Measurements from ENCODE around the gene SEMA5B. TPM values are rescaled to one million over a fixed set of nuclear protein-coding genes. Genes with fewer than 3 reads are reported as not detected.

SEMA5B gene
- total RNA-seq, 1 experiment from 2014 or later: 22.4 TPM

DNA sequence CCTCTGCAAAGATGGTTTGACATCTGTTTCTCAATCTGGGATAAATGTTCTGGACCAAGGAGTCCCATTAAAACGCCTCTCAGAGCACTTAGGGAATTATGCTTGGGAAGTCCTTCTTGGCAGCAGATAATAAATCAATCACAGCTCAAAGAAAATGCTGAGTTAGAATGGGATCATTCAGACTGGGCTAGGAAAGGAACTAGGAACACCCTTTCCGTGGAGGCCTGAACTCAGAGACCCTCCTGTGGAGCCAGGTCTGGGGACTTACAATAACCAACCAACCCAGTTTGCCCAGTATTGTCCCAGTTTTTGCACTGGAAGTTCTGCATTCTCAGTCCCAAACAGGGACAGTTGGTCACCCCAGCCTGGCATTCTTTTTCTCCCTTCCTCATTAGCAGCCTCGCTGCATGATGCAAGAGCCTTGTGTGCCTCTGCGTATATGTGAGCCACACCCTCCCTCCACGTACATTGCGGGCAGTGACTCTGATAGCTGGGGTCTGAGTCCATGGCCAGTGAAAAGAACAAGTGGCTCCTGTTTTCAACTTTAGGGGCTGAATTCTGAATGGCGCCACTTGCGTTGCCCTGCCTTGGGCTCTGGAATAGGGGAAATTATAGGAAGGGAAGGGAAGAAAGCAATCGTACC, 88.7 kb downstream of the SEMA5B start:
- no peak for DNase-seq
- Histone ChIP-seq H3K27me3 (ENCODE audit: control insufficient read depth, insufficient read depth, low read length) (no peaks in the 10 kb centered on the region), H3K4me3 (ENCODE audit: insufficient read depth, low read depth, low read length) (no peak overlapping the region), H3K36me3 (replicated peaks; ENCODE audit: control insufficient read depth, insufficient read depth, low read length) (no peaks in the 10 kb centered on the region)

DNA sequence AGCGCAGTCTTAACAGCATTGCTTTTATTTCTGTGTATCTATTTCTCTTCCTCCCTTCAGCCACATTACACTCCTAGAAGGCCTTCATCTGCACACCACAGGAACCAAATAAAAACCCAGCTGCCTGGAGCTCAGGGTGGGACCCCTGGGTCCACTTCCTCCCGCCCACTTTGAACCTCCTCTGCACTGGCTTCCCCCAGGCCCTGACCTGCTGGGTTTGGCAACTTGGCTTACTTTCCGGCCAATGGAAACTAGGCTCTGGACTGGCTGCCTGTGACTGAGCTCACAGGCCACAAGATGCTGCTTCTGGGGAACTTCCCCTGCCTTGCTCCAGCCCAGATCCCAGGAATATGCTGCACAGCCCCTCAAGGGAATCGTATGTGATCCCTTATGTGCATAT, 89.8 kb downstream of the SEMA5B start:
- Histone ChIP-seq H3K36me3 (replicated peaks; ENCODE audit: control insufficient read depth, insufficient read depth, low read length) (no peaks in the 10 kb centered on the region), H3K4me3 (ENCODE audit: insufficient read depth, low read depth, low read length) (no peak overlapping the region), H3K27me3 (ENCODE audit: control insufficient read depth, insufficient read depth, low read length) (no peaks in the 10 kb centered on the region)
- DNase-seq: no peak

DNA sequence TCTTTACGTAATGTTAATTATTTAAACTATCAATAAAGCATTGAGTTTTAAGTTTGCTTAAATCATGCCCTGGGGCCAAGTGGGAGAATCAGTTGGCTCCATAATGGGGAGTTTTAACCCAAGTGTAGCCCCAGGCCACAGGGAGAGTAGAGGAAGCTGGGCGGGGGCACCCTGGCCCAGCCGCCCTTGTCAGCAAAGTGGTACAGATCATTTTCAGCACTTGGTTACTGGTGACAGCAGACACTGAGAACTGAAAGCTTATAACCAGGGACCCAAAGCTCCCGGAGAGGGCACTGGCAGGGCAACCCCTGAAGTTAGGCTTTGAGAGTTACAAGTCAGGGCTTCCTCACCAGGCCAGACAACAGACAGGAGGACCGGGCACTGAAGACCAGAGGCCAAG, 90.6 kb downstream of the SEMA5B start:
- H3K4me3 ChIP-seq (ENCODE audit: insufficient read depth, low read depth, low read length): no peak overlapping the region
- no peaks in the 10 kb centered on the region for H3K36me3 ChIP-seq (replicated peaks; ENCODE audit: control insufficient read depth, insufficient read depth, low read length)
- no peaks in the 10 kb centered on the region for H3K27me3 ChIP-seq (ENCODE audit: control insufficient read depth, insufficient read depth, low read length)
- no peak for DNase-seq

DNA sequence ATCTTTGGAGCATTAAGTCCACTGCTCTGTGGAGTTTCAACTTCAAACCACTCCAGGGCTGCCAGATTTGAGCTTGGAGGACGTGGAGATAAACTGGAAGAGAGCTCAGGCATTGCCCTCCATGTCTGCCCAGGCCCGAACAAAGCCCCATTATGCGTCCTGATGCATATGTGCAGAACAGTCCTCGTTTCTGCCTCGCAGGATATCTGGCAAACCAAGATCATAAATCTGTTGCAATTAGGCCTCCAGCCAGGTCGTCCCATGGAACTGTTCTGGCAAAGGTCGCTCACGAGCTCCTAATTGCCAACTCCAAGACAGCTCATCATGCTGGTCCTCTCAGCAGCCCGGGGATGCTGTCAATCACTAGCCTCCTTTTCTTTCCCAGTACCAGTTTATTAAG, 91.2 kb downstream of the SEMA5B start:
- H3K27me3 ChIP-seq (ENCODE audit: control insufficient read depth, insufficient read depth, low read length): no peaks in the 10 kb centered on the region
- no peaks in the 10 kb centered on the region for H3K36me3 ChIP-seq (replicated peaks; ENCODE audit: control insufficient read depth, insufficient read depth, low read length)
- H3K4me3 ChIP-seq (ENCODE audit: insufficient read depth, low read depth, low read length): no peak overlapping the region
- DNase-seq: no peak

DNA sequence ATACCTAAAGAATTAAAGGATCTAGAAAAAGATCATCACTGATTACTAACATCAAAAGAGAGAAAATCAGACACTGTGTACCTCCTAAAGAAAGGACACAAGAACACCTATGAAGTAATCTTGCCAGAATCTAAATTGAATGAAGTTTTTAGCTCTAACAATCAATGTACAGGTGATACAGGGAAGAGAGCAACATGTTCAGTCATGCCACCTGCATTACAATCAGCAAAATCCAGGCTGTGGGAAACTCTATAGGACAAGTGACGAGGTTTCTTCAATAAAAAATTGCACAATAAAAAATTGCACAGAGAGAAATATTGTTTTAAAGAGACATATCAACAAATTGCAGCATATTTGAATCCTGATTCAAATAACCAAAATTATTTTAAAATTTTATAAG, 93.3 kb downstream of the SEMA5B start:
- no peaks in the 10 kb centered on the region for H3K36me3 ChIP-seq (replicated peaks; ENCODE audit: control insufficient read depth, insufficient read depth, low read length)
- no peaks in the 10 kb centered on the region for H3K27me3 ChIP-seq (ENCODE audit: control insufficient read depth, insufficient read depth, low read length)
- DNase-seq: no peak
- no peak overlapping the region for H3K4me3 ChIP-seq (ENCODE audit: insufficient read depth, low read depth, low read length)

DNA sequence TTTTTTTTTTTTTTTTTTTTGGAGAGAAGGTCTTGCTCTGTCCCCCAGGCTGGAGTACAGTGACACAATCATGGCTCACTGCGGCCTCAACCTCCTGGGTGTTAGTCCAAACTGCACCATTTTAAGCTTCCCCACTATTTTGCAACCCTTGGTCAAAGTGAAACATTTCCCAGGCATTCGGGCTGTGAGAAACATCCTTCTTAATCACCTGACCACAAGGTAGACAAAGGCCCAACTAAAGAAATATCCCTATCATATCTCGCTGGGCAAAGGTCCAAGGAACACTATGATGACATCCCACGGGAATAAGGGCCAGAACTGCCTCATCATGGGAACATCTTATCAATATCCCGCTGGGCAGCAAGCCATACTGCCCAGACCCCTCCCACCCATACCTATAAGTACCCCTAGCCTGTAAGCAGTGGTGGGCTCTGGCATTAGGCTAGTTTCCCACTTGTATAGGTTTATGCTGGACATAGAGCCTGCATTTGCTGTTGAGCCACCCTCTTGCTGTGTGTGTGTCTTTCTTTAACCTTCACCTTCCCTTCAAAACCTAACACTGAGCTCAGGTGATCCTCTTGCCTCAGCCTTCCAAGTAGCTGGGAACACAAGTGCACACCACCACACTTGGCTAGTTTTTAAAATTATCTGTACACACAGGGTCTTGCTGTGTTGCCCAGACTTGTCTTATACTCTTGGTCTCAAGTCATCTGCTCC, 95.2 kb downstream of the SEMA5B start:
- H3K27me3 ChIP-seq (ENCODE audit: control insufficient read depth, insufficient read depth, low read length): no peaks in the 10 kb centered on the region
- no peaks in the 10 kb centered on the region for H3K36me3 ChIP-seq (replicated peaks; ENCODE audit: control insufficient read depth, insufficient read depth, low read length)
- no peak for DNase-seq
- H3K4me3 ChIP-seq (ENCODE audit: insufficient read depth, low read depth, low read length): no peak overlapping the region

DNA sequence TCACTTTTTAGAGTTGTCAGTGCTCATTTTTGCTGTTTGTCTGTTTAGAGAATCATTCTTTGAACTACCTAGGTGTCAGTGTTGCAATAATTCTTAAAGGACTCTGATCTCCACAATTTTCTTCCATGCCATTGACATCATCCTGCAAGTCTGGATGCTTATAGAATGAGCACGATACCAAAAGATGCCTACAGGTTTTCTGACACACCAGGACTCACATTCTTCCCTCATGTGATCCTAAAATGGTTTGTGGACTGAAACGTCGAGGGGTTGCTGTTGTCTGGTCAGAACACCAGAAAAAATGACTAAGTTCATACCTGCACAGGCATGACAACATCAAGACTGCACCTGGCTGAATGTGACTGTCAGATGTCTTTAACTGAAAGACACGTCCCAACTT, 95.9 kb downstream of the SEMA5B start:
- H3K27me3 ChIP-seq (ENCODE audit: control insufficient read depth, insufficient read depth, low read length): no peaks in the 10 kb centered on the region
- no peak overlapping the region for H3K4me3 ChIP-seq (ENCODE audit: insufficient read depth, low read depth, low read length)
- no peaks in the 10 kb centered on the region for H3K36me3 ChIP-seq (replicated peaks; ENCODE audit: control insufficient read depth, insufficient read depth, low read length)
- no peak for DNase-seq

DNA sequence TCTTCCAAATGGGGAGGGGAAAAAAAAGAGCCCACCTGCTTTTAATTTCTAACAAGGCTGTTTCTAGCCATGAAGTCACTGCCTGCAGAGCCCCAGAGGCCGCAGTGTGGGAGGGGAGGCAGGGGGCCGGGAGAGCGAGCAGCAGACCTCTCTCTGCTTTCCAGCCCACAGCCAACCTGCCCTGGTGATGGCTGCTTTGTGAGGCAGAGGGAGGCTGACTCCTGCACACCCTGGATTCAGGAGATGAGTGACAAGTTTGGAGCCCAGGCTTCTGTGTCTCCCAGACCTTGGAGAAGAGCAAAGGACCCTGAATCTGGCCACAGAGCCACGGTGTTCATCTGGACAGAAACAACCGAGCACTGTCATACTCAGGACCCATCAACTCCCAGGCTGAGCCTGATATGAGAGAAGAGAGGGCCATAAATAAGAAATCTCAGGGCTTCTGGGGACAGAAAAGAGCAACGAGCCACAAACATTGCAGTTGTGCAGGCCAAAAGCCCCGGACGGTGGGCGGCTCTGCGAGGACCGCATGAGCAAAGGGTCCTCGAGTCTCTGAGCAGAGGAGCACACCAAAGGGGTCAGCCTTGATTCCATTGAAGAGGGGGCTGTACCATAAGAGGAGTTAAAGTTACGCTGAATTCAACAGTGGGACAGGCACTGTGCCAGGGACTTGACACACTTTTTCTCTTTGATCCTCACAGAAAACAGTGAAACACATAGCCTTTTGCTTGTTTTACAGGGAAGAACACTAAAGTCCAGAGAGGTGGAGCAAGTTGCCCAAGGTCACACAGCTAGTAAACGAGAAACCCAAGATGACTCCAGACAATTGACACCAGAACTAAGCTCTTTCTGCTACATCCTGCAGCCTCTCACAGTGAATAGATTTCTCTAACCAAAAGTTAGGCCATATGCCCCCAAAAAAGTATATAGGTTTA, 97.2 kb downstream of the SEMA5B start:
- no peaks in the 10 kb centered on the region for H3K36me3 ChIP-seq (replicated peaks; ENCODE audit: control insufficient read depth, insufficient read depth, low read length)
- no peak overlapping the region for H3K4me3 ChIP-seq (ENCODE audit: insufficient read depth, low read depth, low read length)
- H3K27me3 ChIP-seq (ENCODE audit: control insufficient read depth, insufficient read depth, low read length): no peaks in the 10 kb centered on the region
- no peak for DNase-seq

DNA sequence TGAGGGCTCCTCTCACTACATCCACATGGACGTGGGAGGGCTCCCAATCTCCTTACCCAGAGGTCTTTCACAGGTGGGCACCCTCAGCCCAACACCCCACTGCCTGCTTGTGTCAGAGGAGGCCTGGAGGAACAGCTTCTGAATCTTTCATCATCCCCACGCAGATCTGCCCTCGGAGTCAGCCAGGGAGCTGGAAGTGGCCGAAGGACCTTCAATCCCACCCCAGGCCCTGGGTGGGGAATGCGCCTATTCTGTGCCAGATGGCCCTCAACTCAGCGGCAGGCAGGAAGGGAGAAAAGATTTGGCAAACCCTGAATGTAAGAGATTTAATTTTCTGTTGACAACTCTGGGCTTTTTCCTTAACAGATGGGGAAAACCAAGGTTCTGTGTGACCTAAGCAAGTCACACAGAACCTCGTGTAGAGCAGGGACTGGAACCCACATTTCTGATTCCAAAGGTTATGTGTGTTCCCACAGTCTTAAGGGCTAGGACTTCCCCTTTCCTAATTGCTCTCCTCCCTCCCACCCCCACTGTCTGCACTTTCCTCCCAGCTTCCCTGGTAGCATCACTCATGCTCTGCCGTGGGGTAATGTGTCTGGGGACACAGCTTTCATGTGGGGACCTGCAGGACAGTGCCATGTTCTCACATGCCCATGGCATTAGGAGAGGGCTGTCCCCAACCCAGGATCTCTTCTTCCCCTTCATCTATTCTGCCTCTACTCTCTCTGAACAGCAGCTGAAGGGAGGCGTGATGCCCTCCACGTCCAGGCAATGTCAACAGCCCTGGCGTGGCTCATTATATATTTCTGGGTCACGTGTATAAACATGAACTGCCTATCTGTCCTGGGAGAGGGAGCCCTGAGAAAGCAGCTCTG, 98.1 kb downstream of the SEMA5B start:
- DNase-seq: no peak
- no peaks in the 10 kb centered on the region for H3K36me3 ChIP-seq (replicated peaks; ENCODE audit: control insufficient read depth, insufficient read depth, low read length)
- no peak overlapping the region for H3K4me3 ChIP-seq (ENCODE audit: insufficient read depth, low read depth, low read length)
- H3K27me3 ChIP-seq (ENCODE audit: control insufficient read depth, insufficient read depth, low read length): no peaks in the 10 kb centered on the region

DNA sequence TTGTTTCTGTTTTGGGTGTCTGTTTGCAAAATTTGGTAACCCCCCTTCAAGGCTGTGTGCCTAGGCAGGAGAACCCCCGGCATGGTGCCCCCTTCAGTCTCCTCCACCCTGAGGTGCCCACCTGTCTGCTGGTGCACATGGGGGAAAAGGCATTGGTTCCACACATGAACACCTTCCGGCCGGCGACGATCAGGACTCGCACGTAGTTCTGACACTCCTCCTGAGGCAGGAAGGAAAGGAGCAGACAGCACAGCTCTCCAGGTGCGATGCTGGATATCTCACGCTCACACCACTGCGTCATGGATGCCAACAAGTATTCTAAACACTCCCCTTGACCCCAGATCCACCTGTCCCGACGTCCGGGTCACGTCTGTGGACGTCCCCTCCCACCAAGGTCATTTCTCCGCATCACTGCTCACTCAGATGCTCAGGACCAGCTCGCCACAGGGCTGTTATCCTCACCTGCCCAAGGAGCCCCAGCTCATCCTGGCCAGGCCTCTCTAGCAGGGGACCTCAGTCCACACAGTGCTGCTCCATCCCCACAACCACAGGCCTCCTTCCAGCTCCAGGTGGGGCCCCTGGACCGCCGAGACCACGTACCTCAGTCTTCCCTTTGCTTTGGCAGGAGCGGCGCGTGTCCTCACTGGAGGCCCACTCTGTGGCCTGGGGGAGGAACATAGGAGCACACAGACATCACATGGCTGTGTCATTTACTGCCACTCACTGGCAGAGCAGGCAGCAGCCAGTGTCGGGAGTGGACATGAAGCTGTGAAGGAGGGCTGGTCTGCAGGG, 99.0 kb downstream of the SEMA5B start:
- no peak for DNase-seq
- Histone ChIP-seq H3K36me3 (replicated peaks; ENCODE audit: control insufficient read depth, insufficient read depth, low read length) (no peaks in the 10 kb centered on the region), H3K27me3 (ENCODE audit: control insufficient read depth, insufficient read depth, low read length) (no peaks in the 10 kb centered on the region; the same call in 1 of the 2 replicates), H3K4me3 (ENCODE audit: insufficient read depth, low read depth, low read length) (no peak overlapping the region)

DNA sequence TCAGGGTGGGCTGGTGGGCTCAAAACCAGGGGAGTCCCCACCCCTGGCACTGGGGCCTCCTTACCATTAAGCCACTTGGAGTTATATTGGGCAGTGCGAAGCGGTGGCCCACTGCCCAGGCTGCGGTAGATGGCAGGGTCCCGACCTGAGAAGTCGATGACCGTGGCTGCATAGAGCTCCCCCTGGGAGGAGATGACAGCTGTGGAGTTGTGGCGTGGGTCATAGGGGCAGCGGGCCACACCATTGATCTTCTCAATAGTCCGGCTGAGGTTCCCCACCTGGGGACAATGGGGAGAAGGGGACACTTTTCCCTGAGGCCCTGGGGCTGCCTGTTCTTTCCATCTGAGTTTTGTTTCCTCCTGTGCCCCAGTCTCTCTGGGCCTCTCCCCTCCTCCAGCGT, 99.8 kb downstream of the SEMA5B start:
- peaks cover 4% of the 10 kb centered on the region for H3K27me3 ChIP-seq (ENCODE audit: control insufficient read depth, insufficient read depth, low read length)
- no peak for DNase-seq
- H3K36me3 ChIP-seq (replicated peaks; ENCODE audit: control insufficient read depth, insufficient read depth, low read length): no peaks in the 10 kb centered on the region
- no peak overlapping the region for H3K4me3 ChIP-seq (ENCODE audit: insufficient read depth, low read depth, low read length)

DNA sequence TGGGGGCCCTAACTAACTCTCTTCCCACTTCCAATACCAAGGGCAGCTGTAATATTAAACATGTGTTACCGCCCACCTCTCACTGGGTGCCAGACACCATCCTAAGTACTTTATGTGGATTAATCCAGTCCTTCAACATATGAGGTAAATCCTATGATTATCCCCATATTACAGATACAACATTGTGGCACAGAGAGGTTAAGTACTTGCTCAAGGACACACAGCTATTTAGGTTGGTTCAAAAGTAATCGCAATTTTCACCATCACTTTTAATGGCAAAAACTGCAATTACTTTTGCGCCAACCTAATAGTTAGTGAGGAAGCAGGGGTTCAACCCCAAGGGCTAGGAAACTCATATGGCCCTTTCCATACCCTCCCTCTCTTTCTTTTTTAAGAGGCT, 100.8 kb downstream of the SEMA5B start:
- H3K36me3 ChIP-seq (replicated peaks; ENCODE audit: control insufficient read depth, insufficient read depth, low read length): no peaks in the 10 kb centered on the region
- no peak overlapping the region for H3K4me3 ChIP-seq (ENCODE audit: insufficient read depth, low read depth, low read length)
- DNase-seq: no peak
- peaks cover 14% of the 10 kb centered on the region for H3K27me3 ChIP-seq (ENCODE audit: control insufficient read depth, insufficient read depth, low read length)

DNA sequence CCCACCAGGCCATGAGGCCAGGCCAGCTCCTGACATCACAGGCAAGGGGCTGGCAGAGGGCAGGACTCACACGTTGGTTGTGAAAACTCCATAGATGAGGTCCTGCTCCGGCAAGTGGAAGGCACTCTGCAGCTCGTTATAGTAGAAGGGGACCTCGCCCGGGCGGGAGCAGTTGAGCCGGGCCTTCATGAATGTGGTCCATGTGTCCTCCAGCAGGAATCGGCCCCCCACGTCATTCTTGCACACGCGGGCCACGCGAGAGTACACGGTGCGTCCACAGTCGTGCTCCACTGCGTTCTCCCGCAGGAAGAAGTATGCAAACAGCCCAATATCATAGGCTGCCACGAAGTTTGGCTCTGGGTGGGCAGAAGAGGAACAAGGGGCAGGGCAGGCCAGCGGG, 101.2 kb downstream of the SEMA5B start:
- Histone ChIP-seq H3K36me3 (replicated peaks; ENCODE audit: control insufficient read depth, insufficient read depth, low read length) (no peaks in the 10 kb centered on the region), H3K4me3 (ENCODE audit: insufficient read depth, low read depth, low read length) (no peak overlapping the region), H3K27me3 (ENCODE audit: control insufficient read depth, insufficient read depth, low read length) (peaks cover 18% of the 10 kb centered on the region)
- DNase-seq: no peak

All from H7 (cell line).